Fibroblast of skin of left quadriceps (primary cell): ENCODE measurements around the gene L1TD1.
"Not testable (repeated sequence)": the region's sequence is repeated elsewhere in the genome, so short reads cannot be mapped to it uniquely, and the experiment has no call there.

ENCODE experiments used
- DNase-seq, 2 experiments: peaks; one replicate each; pipeline ENCODE4 v3.0.0-alpha.2; 2013; ENCODE audit warnings: low read depth in 2 of 2

L1TD1 gene

DNA sequence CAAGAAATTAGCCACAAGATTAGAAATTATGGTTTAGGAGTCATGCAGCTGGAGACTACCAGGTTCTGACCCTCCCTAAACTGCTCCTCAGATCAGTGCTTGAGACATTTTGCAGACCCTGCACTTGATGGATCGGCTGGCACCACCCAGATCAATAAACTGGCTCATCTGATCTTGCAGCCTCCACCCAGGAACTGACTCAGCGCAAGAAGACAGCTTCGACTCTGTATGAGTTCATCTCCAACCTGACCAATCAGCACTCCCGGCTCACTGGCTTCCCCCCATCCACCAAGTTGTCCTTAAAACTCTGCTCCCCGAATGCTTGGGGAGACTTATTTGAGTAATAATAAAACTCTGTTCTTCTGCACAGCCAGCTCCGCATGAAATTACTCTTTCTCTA lies 40.0 kb downstream of the L1TD1 start:
- no peak for DNase-seq

DNA sequence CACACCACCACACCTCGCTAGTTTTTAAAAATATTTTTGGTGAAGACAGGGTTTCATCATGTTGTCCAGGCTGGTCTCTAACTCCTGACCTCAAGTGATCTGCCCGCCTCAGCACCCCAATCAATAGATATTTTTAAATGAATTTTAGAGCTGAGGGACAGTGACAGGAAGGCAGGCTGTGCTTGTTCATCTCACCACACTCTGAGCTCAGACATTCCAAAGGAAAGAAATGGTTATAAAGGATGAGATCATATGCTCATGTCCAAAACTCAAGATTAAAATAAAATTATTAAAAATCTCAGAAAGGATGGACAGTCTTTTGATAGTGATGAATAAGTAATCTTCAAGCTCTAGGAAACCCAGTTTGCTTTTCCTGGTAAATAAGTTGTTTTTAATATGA lies 40.9 kb downstream of the L1TD1 start:
- no peak for DNase-seq

DNA sequence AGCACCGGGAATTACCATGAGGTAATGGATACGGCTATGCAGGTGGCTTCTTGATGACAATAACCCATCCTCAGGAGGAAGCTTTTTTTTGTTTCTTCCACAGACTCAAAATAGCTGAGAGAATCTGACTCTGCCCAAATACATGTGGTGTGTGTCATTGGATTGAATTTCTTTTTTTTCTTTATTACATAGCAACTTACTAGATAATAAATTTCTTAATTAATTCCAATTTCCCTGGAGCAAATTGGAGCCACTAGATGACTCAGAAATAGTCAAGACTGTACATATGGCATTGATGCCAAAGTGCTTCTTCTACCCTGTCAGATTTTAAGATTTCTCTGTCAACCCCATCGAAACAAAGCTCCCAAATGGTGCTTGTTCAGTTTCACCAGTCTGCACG lies 42.7 kb downstream of the L1TD1 start:
- DNase-seq = no peak

DNA sequence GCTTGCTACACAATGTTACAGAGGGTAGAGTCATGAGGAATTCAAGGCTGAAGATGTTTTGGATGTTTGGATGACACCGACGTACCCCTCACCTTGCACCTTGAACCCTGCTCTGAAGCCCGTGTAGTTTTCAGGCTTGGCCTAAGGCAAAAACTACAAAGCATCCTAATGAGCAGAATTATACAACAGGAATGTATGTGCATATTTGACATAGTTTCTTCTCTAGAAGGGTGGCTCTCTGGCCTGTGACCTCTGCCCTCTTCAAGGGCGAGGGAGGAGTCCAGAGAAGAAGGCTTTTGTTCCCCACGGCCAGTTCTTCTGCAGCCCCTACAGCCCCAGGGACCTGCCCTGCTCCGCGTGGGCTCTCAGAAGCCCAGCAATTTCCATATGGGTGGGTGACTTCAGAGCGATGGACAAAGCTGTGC lies 43.3 kb downstream of the L1TD1 start:
- no peak for DNase-seq

DNA sequence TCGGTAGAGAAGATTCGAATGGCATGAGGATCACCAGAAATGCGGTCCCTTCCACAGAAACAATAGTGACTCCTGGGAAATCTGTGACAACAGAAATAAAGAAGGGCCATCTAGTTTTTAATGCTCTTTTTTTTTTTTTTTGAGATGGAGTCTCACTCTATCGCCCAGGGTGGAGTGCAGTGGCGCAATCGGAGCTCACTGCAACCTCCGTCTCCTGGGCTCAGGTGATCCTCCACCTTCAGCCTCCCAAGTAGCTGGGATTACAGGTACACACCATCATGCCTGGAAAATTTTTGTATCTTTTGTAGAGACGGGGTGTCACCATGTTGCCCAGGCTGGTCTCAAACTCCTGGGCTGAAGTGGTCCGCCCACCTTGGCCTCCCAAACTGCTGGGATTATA lies 43.9 kb downstream of the L1TD1 start:
- DNase-seq = no peak

DNA sequence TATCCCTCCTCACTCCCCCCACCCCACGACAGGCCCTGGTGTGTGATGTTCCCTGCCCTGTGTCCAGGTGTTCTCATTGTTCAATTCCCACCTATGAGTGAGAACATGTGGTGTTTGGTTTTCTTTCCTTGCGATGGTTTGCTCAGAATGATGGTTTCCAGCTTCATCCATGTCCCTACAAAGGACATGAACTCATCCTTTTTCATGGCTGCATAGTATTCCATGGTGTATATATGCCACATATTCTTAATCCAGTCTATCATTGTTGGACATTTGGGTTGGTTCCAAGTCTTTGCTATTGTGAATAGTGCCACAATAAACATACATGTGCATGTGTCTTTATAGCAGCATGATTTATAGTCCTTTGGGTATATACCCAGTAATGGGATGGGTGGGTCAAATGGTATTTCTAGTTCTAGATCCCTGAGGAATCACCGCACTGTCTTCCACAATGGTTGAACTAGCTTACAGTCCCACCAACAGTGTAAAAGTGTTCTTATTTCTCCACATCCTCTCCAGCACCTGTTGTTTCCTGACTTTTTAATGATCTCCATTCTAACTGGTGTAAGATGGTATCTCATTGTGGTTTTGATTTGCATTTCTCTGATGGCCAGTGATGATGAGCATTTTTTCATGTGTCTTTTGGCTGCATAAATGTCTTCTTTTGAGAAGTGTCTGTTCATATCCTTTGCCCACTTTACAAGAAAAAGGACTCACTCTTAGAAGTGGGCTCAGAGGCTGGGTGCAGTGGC lies 45.2 kb downstream of the L1TD1 start:
- not testable (repeated sequence) for DNase-seq

DNA sequence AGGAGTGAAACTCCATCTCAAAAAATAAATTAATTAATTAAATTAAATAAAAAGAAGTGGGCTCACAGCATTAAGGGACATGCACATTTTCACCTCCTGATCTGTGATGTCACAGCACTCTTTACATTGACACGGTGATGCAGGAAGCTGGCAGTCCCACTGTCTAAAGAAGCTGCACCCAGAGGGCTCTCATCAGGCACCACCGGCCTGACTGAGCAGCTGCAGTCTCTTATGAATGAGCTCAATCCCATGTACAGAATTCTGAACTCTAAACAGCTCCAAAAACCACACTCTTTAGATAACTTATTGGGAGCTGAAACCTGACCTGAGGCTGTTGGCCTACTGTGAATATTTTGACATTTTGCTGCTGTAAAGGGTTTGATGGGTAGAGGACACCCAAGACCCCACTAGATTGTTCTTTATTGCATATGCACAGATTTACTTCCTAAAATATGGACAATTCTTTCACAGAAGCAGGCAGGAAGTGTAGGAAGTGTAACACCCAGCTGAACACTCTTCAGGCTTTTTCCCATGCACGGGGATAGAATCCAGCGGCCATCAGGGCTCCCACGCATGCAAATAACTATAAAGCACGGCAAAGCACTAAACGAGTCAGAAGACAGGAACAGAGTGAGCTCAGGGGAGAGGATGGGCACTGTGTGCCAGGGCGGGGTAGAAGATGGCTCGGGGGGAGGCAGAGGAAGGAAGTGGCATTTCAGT lies 46.2 kb downstream of the L1TD1 start:
- no peak for DNase-seq

DNA sequence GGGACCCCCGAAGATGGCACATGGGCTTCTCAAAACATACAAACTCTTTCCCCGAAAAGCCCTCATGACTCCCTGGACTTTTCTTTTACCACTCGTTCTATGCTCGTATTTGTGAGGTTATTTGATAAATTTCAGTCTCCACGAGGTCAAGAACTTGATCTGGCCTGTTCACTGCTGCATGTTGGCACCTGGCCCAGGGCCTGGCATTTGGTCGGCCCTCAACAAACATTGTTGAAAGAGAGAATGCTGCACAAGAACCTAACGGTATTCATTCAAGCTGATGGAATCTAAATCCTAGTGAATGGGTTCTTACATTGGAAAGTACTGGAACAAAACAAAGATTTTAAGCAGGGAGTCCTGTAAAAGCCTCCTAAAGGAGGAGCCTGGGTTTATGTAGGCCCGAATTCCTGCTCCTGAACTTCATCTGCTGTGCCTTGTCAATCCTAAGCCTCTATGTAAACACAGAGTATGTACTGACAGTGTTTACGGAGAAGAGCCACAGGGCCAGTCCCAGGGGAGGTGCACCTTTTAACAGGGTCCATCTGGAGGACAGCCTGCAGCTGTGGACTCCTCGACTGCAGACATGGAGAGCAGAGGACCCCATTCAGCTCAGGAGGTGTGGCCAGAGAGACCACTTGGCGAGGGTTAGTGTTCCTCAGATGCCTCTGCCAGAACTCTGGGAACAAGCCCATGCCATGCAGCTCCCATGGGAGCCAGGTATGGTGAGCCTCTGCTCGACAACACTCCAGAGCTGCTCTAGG lies 46.9 kb downstream of the L1TD1 start:
- no peak for DNase-seq

DNA sequence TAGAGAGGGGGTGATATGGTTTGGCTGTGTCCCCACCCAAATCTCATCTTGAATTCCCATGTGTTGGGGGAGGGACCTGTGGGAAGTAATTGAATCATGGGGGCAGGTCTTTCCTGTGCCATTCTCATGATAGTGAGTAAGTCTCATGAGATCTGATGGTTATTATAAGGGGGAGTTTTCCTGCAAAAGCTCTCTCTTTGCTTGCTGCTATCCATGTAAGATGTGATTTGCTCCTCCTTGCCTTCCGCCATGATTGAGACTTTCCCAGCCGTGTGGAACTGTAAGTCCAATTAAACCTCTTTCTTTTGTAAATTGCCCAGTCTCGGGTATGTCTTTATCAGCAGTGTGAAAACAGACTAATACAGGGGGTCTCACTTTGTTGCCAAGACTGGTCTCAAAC lies 49.7 kb downstream of the L1TD1 start:
- DNase-seq = not testable (repeated sequence)

DNA sequence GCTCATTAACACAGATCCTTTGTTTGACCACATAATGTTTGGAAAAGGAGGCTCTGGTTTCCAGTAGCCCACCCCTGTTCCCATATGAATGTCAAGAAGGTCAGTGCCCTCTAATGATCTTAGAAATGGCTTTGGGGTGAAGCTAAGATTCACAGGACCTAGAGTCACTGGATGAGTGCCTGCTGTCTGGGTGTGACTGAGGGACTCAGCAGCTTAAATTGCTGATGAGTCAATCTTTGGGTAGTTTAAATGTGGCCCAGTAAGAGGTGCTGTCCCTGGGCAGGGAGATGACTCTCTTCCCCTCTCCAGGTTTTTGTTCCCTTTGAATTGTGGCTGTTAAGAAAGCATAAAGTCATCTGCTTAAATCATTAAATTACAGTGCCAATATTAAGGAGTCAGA lies 50.6 kb downstream of the L1TD1 start:
- no peak for DNase-seq

DNA sequence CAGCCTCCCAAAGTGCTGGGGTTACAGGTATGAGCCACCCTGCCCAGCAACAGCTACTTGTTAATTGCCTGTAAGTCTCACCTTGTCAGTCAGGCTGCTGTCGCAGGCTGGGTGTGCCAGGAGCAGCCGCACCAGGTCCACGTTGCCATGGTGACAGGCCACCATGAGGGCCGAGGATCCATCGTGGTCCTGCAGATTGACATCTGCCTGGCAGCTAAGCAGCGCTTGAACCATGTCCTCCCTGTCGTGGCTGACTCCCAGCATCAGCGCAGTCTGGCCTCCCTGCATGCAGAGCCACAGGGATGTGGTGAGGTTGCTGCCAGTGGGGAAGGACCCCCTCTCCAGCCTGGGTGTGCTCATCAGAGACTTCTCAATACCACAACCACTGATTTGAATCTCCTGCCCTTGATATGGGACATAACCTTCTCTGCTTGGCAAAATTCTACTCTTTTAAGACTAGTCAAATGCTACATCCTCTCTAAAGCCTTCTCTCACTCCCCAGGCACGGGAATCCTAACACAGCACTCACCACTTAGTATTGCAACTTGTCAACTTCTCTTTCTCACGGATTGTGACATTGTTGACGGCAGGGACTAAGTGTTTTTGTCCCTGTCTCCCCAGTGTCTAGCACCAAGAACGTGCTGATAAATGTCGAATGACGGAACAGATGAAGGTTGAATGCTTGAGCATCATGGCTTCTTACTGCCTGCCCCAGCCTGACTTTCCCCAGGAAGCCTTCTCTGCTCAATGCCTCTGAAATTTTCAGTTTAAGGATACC lies 52.9 kb downstream of the L1TD1 start:
- no peak for DNase-seq

DNA sequence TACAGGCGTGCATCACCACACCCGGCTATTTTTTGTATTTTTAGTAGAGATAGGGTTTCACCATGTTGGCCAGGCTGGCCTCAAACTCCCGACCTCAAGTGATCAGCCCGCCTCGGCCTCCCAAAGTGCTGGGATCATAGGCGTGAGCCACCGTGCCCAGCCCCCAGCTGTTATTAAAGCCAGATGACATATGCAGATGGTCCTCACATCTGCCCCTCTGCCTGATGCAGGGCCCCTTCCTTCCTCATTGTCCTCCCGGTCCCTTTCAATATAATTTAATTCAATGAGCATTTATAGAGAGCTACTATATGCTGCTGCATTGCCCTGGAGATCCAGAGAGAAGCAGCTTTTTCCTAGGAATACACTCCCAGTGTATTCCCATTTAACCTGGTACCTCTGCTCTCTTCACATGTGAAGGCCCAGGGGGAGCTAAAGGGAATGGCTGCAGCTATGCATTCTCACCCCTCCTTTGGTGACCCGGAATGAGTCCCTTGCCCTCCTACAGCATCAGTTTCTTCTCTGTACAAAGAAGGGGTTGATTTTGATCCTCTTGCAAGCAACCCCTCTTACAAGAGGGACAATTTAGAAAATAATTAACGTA lies 55.6 kb downstream of the L1TD1 start:
- DNase-seq = no peak

DNA sequence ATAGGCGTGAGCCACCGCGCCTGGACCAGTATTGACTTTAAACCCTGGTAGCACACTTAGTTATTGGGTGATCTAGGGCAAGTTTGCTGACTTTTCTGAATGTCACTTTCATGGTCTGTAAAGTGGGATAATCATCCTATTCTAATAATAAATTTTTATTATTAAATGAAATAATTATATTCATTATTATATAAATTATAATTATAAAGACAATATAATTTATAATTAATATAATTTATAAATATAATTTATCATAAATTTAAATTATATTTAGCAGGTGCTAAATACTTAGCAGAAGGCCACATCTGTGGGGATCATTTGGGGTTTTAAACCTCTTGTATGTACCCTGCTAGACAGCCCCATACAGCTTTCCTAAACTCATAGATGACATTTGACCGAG lies 64.9 kb downstream of the L1TD1 start:
- DNase-seq = no peak

DNA sequence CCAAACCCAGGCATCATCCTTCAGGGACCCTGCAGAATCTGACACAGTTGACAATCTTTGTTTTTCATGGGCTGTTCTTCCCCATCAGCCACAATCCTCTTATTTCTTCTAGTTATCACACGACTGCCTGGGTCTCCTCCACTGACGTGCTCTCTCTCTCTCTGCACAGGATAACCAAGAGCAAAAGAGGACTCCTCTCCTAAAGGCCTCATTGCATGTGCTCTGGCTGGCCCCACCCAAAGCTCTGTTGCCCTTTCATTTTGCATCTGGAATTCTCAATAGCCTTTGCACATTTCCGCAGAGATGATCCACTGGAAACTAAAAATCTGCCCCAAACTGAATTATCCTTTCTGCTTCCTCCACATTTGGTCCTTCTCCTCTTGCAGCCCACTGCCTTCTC lies 66.0 kb downstream of the L1TD1 start:
- no peak for DNase-seq
